Measurements from ENCODE around the gene FHIT.

Gene FHIT

DNA sequence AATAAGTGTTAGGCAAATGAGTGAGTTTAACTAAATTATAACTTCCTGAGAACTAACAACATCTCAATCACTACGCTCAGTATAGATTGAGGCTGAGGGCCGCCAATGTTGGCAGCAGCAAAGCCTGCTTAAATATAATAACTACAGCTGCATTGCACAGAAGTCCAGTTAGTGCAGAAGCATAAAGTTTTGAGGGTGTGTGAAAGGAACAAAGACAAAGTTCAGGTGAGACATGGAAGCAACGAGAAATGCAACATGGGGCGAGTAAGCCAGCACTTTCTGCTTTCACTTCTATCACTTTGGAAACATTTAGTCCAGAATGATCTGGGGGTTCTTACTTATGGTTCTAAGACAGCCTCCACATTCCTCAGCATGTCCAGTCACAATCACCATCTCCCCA is 1149.1 kb downstream of the FHIT start:
- no peak for DNase-seq (ENCODE audit: low read depth)

DNA sequence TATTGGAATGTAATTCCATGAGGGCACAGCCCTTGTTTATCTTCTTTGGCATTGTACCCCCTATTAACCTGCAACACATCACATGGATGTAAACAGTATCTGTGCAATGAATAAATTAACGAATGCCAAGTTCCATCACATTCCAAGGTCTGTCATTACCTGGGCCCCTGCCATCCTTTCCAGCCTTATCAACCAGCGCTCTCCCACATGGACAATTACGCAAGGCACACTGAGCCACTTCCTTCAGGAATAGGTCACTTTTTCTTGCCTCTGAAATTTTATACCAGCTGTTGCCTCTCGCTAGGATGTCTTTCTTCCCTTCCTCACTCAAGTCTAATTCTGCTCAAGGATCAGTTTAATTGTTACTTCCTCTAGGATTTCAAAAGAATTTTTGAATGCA is 1149.6 kb downstream of the FHIT start:
- DNase-seq (ENCODE audit: low read depth): no peak

DNA sequence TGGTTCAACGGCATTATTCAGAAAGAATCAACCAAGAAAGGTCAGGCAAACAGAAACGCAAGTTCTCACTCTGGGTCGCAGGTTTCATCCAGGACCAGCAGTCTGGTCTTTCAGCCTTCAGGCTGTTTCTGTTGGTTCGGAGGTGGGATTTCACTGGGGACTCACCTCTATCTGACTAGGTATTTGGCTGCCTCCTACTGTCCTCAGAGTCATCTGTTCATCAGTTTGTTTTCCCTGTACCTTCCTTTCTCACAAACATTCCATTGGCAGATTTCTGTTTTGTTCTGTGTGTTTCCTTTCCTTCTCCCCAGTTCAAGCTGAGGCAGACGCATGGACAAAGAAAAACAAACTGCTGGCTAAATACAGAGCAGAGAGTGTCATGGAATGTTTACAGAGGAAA is 1154.8 kb downstream of the FHIT start:
- DNase-seq (ENCODE audit: low read depth): no peak

DNA sequence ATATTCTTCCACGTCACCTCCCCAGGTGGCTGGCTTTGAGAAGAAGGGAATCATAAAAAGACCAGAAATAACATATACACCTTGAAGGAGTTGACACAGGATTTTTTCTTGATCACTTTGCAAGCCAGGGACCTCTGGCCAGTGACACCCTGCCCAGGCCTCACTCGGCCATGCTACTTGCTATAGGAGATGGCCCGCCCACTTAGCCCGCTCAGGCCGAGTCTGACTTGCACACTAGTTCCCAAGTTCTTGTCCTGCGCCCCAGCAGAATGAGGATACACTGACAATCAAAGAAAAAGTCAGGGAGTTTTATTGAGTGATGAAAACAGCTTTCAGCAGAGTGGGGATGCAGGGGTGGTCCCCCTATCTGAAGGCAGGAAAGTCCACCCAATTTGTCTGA is 1155.3 kb downstream of the FHIT start:
- no peak for DNase-seq (ENCODE audit: low read depth)

DNA sequence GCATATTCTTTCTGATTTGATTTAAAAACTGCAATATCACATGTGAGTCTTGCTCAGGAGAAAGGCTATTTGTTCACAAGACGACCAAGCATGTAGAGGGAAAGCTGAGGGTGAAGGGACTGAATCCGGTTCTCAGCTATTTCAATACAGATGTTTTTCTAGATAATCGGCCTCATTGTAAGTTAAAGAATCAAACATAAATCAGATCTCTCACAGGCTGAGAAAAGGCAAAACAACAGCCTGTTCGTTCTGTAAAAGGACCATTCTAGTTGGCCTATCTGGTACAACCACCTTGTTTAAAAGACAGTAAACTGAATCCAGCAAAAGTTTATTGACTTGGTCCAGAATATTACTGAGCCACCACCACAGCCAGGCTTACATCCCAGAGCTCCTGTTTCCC is 1155.7 kb downstream of the FHIT start:
- no peak for DNase-seq (ENCODE audit: low read depth)

DNA sequence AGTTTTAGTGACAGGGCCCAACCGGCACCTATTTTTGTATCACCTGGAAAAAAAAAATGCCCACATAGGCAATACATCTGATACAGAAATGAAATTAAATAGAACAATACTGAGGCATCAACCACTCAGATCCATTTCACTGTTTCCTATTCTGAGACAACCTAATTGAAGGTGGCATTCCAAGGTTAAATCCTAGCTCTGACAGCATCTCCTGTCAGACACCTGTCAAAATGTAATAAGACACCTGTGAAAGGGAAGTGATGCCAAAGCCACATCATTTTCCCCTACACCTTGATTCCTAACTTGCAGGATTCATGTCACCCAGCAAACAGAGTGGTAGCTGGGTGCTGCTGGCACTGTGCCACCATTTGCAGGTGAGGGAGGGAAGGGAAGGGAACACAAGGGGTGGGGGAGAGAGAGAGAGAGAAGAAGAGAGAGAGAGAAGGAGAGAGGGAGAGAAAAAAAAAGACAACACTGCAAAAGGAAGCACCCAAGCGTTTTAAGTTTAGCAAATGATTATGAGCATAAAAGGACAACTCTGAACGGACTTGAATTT is 1156.8 kb downstream of the FHIT start:
- no peak for DNase-seq (ENCODE audit: low read depth)

DNA sequence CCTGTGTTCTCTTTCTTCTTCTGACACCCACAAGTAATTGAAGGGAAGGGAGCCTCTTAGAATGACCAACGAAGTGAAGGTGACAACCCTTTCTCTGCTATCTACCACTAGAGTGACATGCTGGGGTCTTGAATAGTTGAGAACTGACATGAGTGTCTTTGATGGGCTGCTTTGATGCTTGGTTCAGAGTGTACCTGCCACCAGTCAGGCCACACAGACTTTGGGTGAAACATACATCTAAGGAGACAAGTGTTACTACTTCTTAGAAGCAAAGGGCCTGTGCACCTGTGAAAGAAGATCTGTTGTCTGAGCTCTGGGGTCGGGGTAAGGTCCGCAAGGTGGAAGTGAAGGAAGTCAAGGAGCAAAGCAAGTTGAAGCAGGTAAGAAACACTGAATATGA is 1160.7 kb downstream of the FHIT start:
- no peak for DNase-seq (ENCODE audit: low read depth)

DNA sequence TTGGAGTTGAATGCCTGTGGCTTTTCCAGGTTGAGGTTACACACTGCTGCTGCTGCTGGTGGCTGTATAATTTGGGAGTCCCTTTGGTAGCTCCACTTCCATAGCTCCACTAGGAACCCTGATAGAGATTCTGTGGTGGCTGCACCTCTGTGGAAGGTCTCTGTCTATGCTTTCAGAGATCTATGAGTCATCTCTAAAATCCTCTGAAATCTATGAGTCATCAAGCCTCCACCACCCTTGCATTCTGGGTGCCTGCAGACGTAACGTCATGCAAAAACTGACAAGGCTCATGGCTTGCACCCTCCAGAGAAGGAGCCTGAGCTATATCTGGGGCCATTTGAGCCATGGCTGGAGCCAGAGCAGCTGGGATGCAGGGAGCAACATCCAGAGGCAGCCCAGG is 1164.4 kb downstream of the FHIT start:
- DNase-seq (ENCODE audit: low read depth): no peak

DNA sequence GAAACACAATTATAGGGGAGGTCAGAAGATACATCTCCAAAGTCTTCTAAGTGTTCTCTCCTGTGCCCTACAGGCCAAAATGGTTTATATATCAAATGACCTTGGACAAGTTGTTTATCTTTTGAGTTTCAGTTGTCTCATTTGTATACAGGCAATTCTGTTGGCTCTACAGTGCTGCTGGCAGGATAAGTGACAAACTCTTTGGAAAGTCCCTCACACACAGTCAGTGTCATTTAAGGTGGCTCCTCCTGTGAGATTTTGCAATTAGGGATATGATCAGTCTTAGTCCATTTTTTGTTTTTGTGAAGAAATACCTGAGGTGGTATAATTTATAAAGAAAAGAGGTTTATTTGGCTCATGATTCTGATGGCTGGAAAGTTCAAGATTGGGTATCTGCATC is 1165.6 kb downstream of the FHIT start:
- DNase-seq (ENCODE audit: low read depth): no peak

DNA sequence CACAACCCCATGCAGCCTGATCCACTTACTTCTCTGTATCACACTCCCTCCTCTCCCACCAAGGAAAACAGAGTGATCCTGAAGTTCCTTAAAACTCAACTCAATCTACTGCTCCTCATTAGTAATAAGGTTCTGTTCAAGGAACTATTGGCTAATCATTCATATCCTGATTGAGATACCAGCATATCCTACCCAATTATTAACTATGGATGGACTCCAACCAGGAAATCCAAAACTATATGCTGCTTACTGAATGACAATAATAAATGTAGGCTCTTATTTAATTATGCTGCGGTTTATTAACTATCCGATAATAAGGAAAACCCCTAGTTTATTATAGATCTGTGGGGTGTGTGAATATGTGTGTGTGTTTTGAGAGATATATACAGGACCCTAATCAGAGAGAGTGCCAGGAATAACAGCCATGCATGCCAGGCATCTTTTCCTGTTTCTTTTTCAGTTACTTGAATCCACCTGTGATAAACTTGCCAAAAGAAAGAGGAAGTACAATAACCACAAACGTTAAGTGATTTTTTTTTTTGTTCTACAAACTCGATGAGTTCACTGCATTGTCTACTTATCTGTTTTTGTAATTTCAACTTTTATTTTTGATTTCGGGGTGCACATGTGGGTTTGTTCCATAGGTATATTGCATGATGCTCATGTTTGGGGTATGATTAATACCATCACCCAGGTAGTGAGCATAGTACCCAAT is 1169.7 kb downstream of the FHIT start:
- DNase-seq (ENCODE audit: low read depth): no peak

DNA sequence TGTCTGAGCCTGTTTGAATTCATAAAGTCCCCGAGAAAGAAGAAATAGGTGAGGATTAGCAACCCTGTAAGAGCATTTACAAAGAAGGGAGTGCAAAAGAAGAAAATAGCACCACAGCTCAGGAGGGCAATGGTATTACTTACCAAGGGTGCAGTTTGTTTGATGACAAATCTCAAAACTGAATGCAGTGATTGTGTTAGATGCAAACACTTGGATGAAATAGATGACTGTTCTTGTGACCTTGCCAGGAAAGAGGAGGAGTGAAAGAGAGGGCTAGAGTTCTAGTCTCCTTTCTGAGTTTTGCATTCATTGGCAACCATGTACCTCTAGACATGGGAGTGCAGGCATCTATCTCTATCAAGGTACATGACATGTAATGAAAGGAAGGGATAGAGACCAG is 1170.6 kb downstream of the FHIT start:
- no peak for DNase-seq (ENCODE audit: low read depth)

DNA sequence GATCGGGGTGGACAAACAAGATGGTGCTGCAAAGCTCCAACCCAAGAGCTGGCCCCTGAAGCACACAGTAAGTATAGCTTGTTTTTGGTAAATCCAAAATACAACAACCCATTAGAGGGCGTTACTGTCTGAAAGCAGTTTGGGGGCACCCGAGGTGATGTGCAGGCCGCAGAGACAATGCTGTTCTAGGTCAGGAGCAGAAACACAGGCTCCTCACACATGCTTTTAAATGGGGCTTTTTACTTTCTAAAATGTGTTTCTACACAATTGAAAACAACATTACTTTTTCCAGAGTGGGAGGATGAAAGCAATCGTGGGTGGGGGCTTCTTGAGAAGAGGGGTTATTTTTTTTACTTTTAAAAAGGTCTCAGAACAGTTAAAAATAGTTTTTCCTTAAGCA is 1172.2 kb downstream of the FHIT start:
- DNase-seq (ENCODE audit: low read depth): no peak

DNA sequence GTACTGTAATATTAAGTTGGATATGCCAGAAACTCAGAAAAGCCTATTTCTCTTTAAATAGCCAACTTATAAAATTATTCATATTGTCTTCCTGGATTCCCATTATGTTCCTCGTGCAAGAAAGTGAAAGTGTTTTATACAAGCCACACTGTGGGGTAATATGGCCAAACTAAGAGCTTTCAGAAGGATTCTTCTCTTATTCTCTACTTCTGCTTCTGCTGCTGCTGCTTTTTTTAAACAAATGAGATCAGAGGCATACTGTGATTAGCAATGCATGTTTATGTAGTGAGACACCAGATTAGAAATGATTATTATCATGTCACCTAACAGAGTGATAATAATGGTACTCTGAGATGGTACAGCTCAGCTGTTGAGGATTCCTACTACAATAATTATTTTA is 1174.9 kb downstream of the FHIT start:
- DNase-seq (ENCODE audit: low read depth): no peak

DNA sequence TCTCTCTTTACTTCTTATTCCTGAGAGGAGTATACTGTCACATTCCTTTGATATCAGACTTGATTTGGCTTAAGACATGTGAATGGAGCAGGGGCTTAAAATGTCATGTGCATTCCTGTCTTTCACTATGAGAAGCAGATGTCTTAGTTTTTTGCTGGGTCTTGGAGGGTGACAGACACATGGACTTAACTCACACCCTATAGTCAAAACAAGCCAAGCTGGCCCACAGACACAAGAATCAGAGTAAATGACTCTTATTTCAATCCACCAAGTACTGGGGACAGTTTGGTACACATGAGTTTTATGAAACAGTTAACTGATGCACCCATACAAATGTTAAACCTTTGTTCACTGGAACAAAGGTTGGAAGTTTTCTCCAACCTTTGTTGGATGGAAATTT is 1177.3 kb downstream of the FHIT start:
- DNase-seq (ENCODE audit: low read depth): no peak

DNA sequence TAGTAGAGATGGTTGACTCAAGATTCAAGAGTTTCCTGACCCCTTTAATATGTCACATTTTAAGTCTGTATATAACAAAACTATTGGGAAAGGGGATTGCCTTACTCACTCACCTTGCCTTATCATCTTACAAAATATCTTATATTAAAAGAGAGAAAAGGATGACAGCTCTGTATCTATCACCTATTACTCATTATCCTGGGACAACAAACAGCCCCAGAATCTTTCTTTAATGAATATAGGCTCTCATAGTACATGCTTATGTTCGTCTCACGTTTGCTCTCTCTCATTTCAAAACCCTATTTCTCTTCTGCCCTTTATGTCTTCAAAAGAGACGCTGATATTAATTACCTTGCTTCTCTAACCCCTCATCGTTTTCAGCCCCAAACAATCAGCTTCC is 1178.0 kb downstream of the FHIT start:
- DNase-seq (ENCODE audit: low read depth): no peak

DNA sequence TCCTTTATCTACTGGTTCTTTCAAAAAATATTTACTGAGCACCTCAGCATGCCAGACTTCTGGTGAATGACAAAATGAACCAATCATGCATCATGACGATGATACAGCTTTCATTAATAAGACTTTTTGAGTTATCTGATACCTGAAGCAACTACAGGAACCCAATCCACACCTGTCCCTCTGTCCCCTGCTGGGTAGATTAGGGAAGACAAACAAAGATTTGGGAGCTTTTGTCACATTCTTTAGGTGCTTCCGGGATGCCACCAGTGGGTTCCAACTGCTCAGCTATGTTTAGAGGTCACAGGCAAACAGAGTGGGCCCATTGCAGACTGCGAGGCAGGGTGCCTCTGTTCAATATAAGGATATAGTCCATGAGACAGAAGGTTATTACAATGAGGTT is 1180.9 kb downstream of the FHIT start:
- no peak for DNase-seq (ENCODE audit: low read depth)

DNA sequence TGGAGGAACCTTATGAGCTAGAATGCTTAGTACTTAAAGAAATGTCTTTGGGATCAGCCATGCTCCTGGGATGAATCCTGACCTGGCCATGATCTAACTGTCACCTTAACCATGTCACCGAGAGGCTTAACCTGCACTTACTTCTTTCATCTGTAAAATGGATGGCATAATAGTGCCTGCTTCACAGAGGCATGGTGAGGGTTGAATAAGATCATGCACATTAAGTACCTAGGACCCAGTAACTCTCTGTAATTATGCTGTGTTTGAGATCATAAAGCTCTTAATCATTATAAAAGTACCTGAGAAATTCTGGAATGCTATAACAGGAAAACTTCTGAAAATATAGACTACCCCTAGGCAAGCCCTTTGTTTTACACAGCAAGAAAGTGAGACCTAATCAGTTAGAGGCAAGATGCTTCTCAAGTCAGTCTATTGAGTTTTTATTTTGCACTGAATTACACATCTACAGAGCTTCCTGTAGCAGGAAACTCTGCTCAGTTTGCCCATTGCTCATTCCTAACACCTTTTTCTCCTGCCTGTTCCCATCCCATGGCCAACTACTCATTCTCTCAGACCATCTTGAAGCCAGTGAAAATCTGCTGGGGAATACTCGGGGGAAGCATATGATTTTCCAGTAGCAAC is 1185.9 kb downstream of the FHIT start:
- no peak for DNase-seq (ENCODE audit: low read depth)

DNA sequence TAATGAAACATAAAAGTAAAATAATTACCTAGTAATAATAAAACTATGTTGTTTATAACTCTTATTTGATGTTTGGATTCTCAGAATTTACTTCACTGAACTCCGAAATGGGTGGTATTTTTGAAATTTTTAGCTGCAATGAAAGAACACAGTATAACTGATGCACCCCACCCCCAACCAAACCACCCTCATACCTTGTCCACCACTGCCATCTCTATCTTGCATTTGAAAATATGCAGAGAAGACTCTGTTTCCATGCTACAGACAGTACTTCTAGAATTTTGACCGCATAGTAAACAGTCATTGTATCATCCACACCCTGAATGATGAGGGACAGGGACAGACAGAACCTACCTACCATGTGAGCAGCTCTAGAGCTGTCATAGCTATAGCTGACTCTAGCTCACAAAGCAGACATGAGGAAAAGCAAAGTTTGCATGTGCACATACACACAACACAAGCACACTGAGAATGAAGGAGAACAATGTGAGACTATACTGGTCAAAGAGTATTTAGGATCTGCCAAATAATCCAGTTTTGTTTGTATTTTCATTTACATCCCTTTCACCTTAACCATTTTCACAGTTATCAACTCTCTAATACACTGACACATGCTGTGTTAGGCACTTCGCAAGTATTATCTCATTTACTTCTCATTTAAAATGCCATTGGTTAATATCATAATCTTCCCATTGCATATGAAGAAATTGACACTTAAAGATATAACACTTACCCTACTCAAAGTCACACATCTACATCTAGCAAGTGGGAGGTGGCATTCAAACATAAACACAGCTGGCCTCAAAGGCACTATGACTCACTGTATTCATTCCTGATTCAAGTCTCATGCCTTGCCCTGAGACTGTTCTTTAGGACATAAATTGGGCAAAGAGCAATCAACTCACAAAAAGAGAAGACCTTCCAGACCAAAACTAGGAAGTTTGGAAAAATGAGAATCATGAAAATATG is 1186.8 kb downstream of the FHIT start:
- DNase-seq (ENCODE audit: low read depth): no peak

DNA sequence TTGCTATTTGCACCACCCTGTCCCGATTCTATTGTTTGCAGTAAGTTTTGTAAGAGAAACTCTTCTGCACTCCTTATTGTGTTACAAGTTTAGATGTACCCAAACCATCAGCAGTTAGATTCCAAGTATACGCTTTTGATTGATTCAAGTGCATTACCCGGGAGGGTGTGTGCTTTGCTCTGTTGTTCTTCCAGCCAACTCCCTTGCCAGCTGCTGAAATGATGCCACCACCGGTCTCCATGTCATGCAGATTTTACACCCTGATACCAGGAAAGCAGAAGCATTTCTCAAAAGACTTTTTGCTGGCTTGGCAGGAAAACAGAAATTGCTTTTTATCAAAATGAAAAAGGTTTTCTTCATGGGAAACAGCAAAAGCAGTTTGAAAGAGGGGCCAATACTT is 1194.8 kb downstream of the FHIT start:
- DNase-seq (ENCODE audit: low read depth): no peak

DNA sequence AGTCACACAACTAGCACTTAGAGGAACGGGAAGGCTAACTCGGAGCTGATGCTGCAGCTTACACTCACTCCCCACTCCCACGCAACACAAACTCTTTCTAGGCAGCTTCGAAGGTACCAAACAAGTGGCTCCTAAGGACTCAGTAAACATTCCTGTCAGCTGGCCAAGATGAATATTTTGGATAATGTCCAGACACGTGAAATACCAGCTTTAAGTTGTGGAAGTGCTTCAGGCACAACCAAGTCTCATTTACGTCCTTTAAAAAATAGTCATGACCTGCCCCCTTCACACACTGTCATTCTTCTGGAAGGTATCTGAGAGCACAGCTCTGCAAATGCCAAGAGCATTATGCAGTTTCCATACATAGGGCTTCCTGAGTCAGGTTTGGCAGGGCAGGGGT is 1195.5 kb downstream of the FHIT start:
- DNase-seq (ENCODE audit: low read depth): no peak

DNA sequence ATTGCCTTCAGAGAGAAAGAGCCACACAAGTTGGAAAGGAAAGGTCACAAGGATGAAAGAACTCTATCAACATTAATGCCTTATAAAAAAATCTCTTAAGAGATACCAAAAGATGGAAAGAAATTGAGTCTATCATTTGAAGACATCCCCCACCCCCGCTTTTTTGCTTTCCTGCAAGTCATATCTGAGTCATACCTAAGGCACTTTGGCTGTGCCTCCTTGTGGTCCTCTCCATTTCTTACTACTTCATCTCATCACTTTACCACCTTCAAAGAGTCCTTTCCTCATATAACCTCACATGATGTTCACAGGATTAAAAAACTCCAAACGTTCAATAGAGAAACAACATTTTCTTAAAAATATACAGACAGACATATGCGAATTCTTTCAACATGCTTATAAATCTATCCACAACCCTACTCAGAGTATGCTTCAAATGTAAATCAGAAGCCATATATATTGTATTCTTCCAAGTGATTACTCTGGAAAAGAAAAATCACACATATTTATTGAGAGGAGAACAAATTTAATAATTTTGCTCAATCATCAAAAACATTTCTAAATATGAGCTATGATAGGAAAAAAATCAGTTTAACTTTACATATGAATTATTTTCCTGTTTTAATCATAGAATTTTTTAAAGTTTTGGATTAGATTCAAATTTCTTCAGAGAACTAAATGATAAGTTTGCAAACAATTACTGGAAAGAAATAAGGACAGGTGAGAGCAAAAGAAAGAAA is 1197.6 kb downstream of the FHIT start:
- no peak for DNase-seq (ENCODE audit: low read depth)

DNA sequence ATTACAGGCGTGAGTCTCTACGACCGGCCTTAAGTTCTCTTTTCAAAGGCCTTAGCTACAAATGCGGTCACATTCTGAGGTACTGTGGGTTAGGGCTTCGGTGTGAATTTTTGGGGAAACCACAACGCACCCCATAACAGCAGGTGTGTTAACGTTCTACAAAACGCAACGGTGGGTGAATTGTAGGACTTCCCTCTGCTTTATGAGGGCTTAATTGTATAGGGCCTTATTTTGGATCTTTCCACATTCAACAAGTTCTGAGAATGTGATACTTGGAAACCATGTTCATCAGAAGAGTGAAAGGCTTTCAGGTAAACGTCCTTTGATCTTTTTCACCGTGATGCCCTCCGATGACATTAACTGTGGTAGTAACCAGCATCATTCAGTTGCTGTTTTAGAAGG is 1202.8 kb downstream of the FHIT start:
- DNase-seq (ENCODE audit: low read depth): peak; percentile 8

Data from T-helper 22 cell (primary cell).